Ectodermal cell (in vitro differentiated cells): Measurements from ENCODE around the gene CTF1. TPM values are rescaled to one million over a fixed set of nuclear protein-coding genes. Genes with fewer than 3 reads are reported as not detected.
"Not testable (repeated sequence)": the region's sequence is repeated elsewhere in the genome, so short reads cannot be mapped to it uniquely, and the experiment has no call there.

ENCODE experiments used
- H3K27ac ChIP-seq: 2 replicates; pipeline ENCODE4 v1.7.0; 2013; ENCODE audit warnings: mild to moderate bottlenecking, low read depth, low read length; ENCODE audit not compliant: insufficient read depth, poor library complexity, severe bottlenecking
- H3K27me3 ChIP-seq: 2 replicates; pipeline ENCODE4 v1.7.0; 2013; ENCODE audit warnings: mild to moderate bottlenecking, low read length; ENCODE audit not compliant: insufficient read depth, control insufficient read depth, poor library complexity, severe bottlenecking
- H3K36me3 ChIP-seq: one replicate; pipeline ENCODE4 v1.7.0; 2013; ENCODE audit warnings: low read length; ENCODE audit not compliant: control insufficient read depth, insufficient read depth
- H3K4me1 ChIP-seq: one replicate; pipeline ENCODE4 v1.7.0; 2013; ENCODE audit warnings: low read length; ENCODE audit not compliant: control insufficient read depth, insufficient read depth
- H3K4me3 ChIP-seq: 2 replicates; pipeline ENCODE4 v1.7.0; 2013; ENCODE audit warnings: low read depth, low read length, control low read depth; ENCODE audit not compliant: insufficient read depth
- H3K9me3 ChIP-seq: 2 replicates; pipeline ENCODE4 v1.7.0; 2013; ENCODE audit warnings: mild to moderate bottlenecking, low read length, moderate library complexity; ENCODE audit not compliant: control insufficient read depth
- WGBS, 2 experiments: methylation state at CpG; one replicate each; pipeline ENCODE4 v1.1.7; 2013; ENCODE audit warnings: missing lambda C conversion rate in 2 of 2; 5-methylcytosine and 5-hydroxymethylcytosine counted together
- polyA plus RNA-seq, 4 experiments: library from polyadenylated mRNA; stranded (reverse); fragments of 50-300 nt; gene quantifications; one replicate each; pipeline ENCODE4 v1.2.3, GENCODE V29; 2013

The CTF1 gene, protein sequence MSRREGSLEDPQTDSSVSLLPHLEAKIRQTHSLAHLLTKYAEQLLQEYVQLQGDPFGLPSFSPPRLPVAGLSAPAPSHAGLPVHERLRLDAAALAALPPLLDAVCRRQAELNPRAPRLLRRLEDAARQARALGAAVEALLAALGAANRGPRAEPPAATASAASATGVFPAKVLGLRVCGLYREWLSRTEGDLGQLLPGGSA
- 3.4 TPM for polyA plus RNA-seq (2013, experiment 1 of 4)
- polyA plus RNA-seq (2013, experiment 2 of 4): 2.7 TPM
- polyA plus RNA-seq (2013, experiment 3 of 4): 3.9 TPM
- polyA plus RNA-seq (2013, experiment 4 of 4): 3.5 TPM

DNA sequence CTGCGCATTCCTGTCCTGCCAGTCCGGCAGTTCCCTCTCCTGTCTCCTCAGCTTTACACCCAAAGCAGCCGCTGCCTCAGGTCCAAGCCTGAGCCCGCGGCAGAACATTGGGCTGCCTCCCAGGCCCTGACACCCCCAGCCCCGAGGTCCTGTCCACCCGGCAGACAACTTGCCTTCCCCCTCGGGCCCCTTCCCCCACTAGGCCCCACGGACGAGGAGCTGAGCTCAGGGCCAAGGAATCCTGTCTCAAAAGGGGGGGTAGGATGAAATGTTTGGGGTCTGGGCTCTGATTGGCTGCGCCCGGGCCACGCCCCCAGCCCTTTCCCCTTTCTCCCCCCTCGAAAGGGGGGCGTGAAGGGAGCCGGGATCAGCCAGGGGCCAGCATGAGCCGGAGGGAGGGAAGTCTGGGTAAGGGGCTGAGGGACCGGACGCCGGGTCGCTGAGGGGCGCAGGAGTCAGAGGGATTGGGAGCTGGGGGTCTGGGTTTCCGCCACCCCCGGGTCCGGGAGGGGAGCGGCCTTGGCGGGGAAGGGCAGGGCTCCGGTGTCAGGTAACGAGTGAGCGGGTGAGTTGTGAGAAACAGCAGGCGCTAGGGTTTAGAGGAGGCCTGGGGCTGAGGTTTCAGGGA is at the start of gene CTF1:
TSS of gene CTF1 (plus strand) at position 354 of the 628 bp plus-strand sequence. CDS start at position 384, 30 bp downstream.
- Histone ChIP-seq H3K36me3 (no peaks in the 10 kb centered on the region), H3K9me3 (no peaks in the 10 kb centered on the region), H3K27me3 (peaks cover 18% of the 10 kb centered on the region), H3K4me3 (peak within 1 kb of the TSS; percentile 39), H3K27ac (peak within 1 kb of the TSS; percentile 83), H3K4me1 (peaks cover 14% of the 10 kb centered on the region)
- 1 to 2% methylated on average over 28 to 31 of the region's 31 CpGs for WGBS, 2 experiments

DNA sequence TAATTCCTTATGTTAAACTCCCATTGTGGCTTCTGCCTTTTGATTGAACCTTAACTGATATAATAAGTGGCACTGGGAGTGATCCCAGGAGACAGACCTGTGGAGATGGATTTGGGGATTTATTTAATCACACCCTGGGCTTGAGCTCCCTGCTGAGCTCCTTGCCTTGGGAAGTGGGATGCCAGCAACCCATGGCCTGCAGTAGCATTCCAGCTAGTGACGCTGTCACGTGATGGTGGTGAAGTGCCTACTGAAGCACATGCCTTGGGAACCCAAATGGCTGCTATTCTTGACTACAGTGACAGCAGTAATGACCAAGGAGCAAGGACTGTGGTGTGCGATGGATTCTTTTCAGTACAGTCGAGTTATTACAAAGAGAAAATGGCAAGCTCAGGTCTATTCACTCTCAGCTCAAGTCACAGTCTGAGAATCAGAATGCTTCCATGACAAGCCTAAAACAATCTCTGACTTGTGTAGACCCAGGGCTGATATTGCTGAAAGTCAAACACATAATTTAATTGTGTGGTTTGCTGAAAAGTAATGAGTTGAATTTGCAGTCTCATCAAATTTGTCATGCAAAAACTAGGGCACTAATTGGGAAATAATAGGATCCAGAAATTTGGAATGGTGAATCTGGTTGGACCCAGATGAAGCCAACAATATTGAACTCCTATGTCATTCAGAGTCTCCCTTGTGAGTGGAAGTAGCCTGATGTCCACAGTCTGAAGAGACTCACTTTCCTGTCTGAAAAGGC is 49.6 kb upstream of the CTF1 start:
- no peaks in the 10 kb centered on the region for H3K36me3 ChIP-seq
- 85 to 86% methylated on average over 4 of the region's 4 CpGs for WGBS, 2 experiments
- no peak overlapping the region for H3K4me3 ChIP-seq
- no peaks in the 10 kb centered on the region for H3K27me3 ChIP-seq
- H3K27ac ChIP-seq: no peak overlapping the region
- H3K9me3 ChIP-seq: no peaks in the 10 kb centered on the region
- H3K4me1 ChIP-seq: no peaks in the 10 kb centered on the region

DNA sequence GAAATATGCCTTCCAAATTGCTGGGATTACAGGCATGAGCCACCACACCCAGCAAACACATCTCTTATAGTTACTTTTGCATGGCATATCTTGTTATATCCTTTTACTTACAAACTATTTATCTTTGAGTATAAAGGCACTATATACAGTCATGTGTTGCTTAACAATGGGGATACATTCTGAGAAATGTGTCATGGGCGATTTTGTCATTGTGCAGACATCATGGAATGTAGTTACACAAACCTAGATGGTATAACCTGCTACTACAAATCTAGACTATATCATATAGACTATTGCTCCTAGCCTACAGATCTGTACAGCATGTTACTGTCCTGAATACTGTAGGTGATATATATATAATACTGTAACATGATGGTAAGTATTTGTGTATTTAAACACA is 46.2 kb upstream of the CTF1 start:
- Histone ChIP-seq H3K36me3 (no peaks in the 10 kb centered on the region), H3K9me3 (no peaks in the 10 kb centered on the region), H3K4me3 (no peak overlapping the region), H3K4me1 (no peaks in the 10 kb centered on the region), H3K27me3 (no peaks in the 10 kb centered on the region), H3K27ac (no peak overlapping the region)
- 50 to 67% methylated on average over 1 of the region's 1 CpG for WGBS, 2 experiments

DNA sequence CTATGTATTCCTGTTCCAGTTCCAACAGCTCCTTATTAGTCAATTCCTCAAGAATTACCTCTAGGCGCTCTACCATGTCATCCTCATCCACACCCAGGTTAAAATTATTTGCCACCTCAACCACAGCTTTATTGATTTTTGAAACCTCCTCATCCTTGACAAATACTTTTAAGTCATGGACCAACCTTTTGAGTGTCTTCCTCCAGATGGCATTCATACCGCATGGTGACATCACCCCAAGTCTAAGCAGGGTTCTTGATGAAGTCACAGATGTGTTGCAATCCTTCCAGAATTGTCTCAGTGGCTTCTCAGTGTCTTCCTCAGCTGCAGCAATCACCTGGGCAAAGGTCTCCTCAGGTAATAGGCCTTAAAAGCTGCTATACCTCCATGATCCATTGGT is 42.7 kb upstream of the CTF1 start:
- Histone ChIP-seq H3K9me3 (no peaks in the 10 kb centered on the region), H3K36me3 (no peaks in the 10 kb centered on the region), H3K4me3 (no peak overlapping the region), H3K27ac (no peak overlapping the region), H3K27me3 (peaks cover 2% of the 10 kb centered on the region), H3K4me1 (no peaks in the 10 kb centered on the region)
- 95 to 96% methylated on average over 2 of the region's 2 CpGs for WGBS, 2 experiments

DNA sequence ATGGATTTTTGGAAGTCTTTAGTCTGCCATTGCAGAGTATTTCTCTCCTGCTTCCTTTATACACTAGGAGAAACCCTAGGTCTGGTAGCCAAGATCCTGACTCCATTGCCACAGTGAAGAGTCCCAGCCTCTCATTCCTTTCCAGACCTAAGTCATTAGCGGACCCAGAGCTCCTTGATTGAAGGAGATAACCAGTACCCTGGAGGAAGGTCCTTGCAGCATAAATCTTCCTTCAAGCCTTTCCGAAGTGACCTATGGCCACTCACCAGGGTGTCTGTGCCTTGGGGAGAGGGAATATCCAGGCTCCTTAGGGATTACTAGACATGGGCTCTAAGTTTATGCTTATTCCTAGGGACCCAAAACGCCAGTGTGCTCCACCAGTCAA is 38.3 kb upstream of the CTF1 start:
- no peaks in the 10 kb centered on the region for H3K4me1 ChIP-seq
- WGBS, 2 experiments: 91% methylated on average over 3 of the region's 3 CpGs
- H3K9me3 ChIP-seq: no peaks in the 10 kb centered on the region
- H3K36me3 ChIP-seq: no peaks in the 10 kb centered on the region
- no peak overlapping the region for H3K27ac ChIP-seq
- H3K27me3 ChIP-seq: peaks cover 6% of the 10 kb centered on the region
- H3K4me3 ChIP-seq: no peak overlapping the region

DNA sequence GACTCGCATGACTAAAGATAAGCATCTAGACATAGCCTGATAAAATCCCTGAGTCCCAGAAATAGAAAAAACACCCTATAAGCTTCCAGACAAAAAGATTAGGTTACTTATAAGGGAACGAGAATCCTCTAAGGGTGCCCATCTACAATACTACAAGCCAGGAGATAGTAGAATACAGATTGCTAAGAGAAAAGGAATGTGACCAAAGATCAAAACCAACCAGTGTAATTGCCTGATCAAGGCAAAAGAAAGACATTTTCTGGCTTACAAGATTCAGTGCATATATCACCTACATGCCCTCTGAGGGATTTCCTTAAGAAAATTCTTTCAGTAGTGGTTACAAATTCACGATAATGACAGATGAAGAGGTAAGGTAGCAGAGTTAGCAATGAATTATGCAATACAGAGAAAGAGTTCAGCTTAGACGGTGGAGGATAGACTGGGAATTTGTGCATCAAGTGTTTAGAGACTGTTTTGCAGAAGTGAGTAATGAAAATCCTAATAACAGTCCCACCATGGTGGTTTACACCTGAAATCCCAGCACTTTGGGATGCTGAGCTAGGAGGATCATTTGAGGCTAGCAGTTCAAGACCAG is 37.5 kb upstream of the CTF1 start:
- 89% methylated on average over 2 to 4 of the region's 4 CpGs for WGBS, 2 experiments
- H3K4me1 ChIP-seq: no peaks in the 10 kb centered on the region
- no peaks in the 10 kb centered on the region for H3K9me3 ChIP-seq
- H3K36me3 ChIP-seq: no peaks in the 10 kb centered on the region
- peaks cover 6% of the 10 kb centered on the region for H3K27me3 ChIP-seq
- H3K4me3 ChIP-seq: no peak overlapping the region
- H3K27ac ChIP-seq: no peak overlapping the region

DNA sequence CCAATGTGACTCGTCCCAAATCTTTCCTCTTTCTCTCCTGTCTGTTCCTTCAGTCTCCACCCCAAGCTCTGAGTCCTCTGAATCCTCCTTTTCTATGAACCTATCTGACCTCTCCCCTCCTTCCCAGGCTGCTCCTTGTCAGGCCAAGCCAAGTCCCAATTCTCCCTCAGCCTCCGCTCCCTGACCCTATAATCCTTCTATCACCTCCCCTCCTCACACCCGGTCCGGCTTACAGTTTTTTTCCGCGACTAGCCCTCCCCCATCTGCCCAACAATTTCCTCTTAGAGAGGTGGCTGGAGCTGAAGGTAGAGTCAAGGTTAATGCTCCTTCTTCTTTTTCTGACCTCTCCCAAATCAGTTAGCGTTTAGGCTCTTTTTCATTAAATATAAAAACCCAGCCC is 35.7 kb upstream of the CTF1 start:
- not testable (repeated sequence) for H3K36me3 ChIP-seq, H3K27ac ChIP-seq, H3K4me3 ChIP-seq, H3K9me3 ChIP-seq, H3K4me1 ChIP-seq, H3K27me3 ChIP-seq
- 68 to 77% methylated on average over 7 of the region's 7 CpGs for WGBS, 2 experiments

DNA sequence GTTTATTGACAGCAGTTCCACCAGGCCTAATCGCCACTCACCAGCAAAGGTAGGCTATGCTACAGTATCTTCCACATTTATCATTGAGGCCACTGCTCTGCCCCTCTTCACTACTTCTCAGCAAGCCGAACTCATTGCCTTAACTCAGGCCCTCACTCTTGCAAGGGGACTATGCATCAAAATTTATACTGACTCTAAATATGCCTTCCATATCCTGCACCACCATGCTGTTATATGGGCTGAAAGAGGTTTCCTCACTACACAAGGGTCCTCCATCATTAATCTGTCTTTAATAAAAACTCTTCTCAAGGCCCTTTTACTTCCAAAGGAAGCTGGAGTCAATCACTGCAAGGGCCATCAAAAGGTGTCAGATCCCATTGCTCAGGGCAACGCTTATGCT is 33.2 kb upstream of the CTF1 start:
- H3K36me3 ChIP-seq, H3K27ac ChIP-seq, H3K4me3 ChIP-seq, H3K9me3 ChIP-seq, H3K4me1 ChIP-seq, H3K27me3 ChIP-seq: not testable (repeated sequence)
- 88 to 93% methylated on average over 3 of the region's 3 CpGs for WGBS, 2 experiments

DNA sequence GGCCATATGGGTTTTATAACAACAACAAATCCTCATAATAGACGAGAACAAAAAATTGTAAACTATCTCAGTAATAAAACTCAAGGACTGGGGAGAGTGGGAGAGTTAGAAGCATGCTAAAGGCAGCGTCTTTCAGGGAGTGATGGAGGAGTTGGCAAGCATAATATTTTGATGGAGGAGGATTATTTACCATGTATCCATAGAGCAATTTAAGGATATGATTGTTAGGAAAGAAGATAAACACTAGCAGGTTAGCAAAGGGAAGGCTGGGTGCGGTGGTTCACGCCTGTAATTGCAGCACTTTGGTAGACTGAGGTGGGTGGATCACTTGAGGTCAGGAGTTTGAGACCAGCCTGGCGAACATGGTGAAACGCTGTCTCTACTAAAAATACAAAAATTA is 30.4 kb upstream of the CTF1 start:
- no peaks in the 10 kb centered on the region for H3K27me3 ChIP-seq
- no peak overlapping the region for H3K27ac ChIP-seq
- no peaks in the 10 kb centered on the region for H3K4me1 ChIP-seq
- H3K9me3 ChIP-seq: no peaks in the 10 kb centered on the region
- H3K4me3 ChIP-seq: no peak overlapping the region
- H3K36me3 ChIP-seq: no peaks in the 10 kb centered on the region
- WGBS, 2 experiments: 73 to 77% methylated on average over 5 to 6 of the region's 6 CpGs

DNA sequence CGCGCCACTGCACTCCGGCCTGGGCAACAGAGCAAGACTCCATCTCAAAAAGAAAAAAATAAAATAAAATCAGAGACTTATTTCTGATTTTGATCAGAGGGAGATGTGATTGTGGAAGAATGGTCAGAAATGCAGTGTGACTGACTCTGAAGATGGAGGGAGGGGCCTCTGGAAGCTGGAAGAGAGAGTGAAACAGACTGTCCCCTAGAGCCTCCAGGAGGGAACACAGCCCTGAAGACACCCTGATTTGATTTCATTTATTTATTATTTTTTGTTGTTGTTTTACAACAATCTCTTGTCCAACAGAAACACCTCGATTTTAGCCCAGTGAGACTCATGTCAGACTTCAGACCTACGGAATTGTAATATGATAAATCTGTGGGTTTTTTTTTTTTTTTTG is 28.7 kb upstream of the CTF1 start:
- H3K27me3 ChIP-seq: no peaks in the 10 kb centered on the region
- WGBS, 2 experiments: 82 to 88% methylated on average over 3 to 5 of the region's 5 CpGs
- no peaks in the 10 kb centered on the region for H3K4me1 ChIP-seq

More for the DNA sequence above, 28.7 kb upstream of the CTF1 start:
- no peak overlapping the region for H3K4me3 ChIP-seq
- H3K9me3 ChIP-seq: no peaks in the 10 kb centered on the region
- H3K27ac ChIP-seq: no peak overlapping the region
- no peaks in the 10 kb centered on the region for H3K36me3 ChIP-seq
